IMR-90 (cell line): ENCODE measurements around the gene TNS3. TPM values are rescaled to one million over a fixed set of nuclear protein-coding genes. Genes with fewer than 3 reads are reported as not detected.

Source experiments
- ATAC-seq: fragments of 200-7000 bp; cut with Tn5 transposase; 2 replicates; pipeline ENCODE4 v1.9.1; 2020; ENCODE audit warnings: low read depth, mild to moderate bottlenecking, moderate library complexity
- BruUV-seq: library from RNA; stranded (reverse); fragments of 400-500 nt; replicated peaks from 2 replicates; lab custom pipeline; 2021; lab: Mats Ljungman, UMichigan
- CTCF ChIA-PET: fragments of 300-600 bp; formaldehyde crosslinking; extraction: SDS; loops from one replicate; lab custom pipeline; 2021; ENCODE audit warnings: antibody characterized with exemption; lab: Yijun Ruan, JAX
- POLR2A ChIA-PET: fragments of 300-600 bp; sonication (Branson Sonifier 250); formaldehyde crosslinking; loops from one replicate; lab custom pipeline; 2022; ENCODE audit warnings: antibody characterized with exemption; ENCODE audit not compliant: unreplicated experiment; lab: Charles Lee
- DNase-seq: peaks from one replicate; pipeline ENCODE4 v3.0.0; 2013
- H2AFZ ChIP-seq: replicated peaks from 2 replicates; pipeline ENCODE3; 2013; ENCODE audit warnings: low read length, mild to moderate bottlenecking; ENCODE audit not compliant: poor library complexity
- H2AK5ac ChIP-seq: 2 replicates; pipeline ENCODE4 v1.6.1; 2013; ENCODE audit warnings: low read depth, low read length, inconsistent platforms
- H2AK9ac ChIP-seq: replicated peaks from 2 replicates; pipeline ENCODE3; 2013; ENCODE audit warnings: mild to moderate bottlenecking, low read depth, low read length, moderate library complexity; ENCODE audit not compliant: poor library complexity
- H2BK120ac ChIP-seq: 2 replicates; pipeline ENCODE4 v1.6.1; 2013; ENCODE audit warnings: low read depth, low read length, inconsistent platforms
- H2BK15ac ChIP-seq: 3 replicates; pipeline ENCODE4 v1.6.1; 2013; ENCODE audit warnings: low read depth, low read length, inconsistent platforms
- H2BK20ac ChIP-seq: 2 replicates; pipeline ENCODE4 v1.6.1; 2013; ENCODE audit warnings: low read depth, mild to moderate bottlenecking, inconsistent platforms, low read length, moderate library complexity
- H2BK5ac ChIP-seq: 2 replicates; pipeline ENCODE4 v1.6.1; 2013; ENCODE audit warnings: mild to moderate bottlenecking, low read depth, low read length, inconsistent platforms; ENCODE audit not compliant: poor library complexity, severe bottlenecking
- H3K14ac ChIP-seq: replicated peaks from 2 replicates; pipeline ENCODE4 v1.6.1; 2013; ENCODE audit warnings: low read depth, low read length, inconsistent platforms
- H3K18ac ChIP-seq: 2 replicates; pipeline ENCODE4 v1.6.1; 2013; ENCODE audit warnings: low read depth, low read length, control low read depth
- H3K23ac ChIP-seq: 2 replicates; pipeline ENCODE4 v1.6.1; 2013; ENCODE audit warnings: low read depth, low read length, inconsistent platforms
- H3K27ac ChIP-seq: 2 replicates; pipeline ENCODE4 v1.5.1; 2013; ENCODE audit warnings: mild to moderate bottlenecking, control low read depth, low read length; ENCODE audit not compliant: insufficient read depth
- H3K27me3 ChIP-seq: 2 replicates; pipeline ENCODE4 v1.6.1; 2013; ENCODE audit warnings: low read length; ENCODE audit not compliant: control insufficient read depth, insufficient read depth
- H3K36me3 ChIP-seq: 2 replicates; pipeline ENCODE4 v1.6.1; 2013; ENCODE audit warnings: low read length, mixed read lengths; ENCODE audit not compliant: control insufficient read depth, insufficient read depth
- H3K4ac ChIP-seq: 2 replicates; pipeline ENCODE4 v1.6.1; 2013; ENCODE audit warnings: low read depth, low read length, inconsistent platforms
- H3K4me1 ChIP-seq: 2 replicates; pipeline ENCODE4 v1.6.1; 2013; ENCODE audit warnings: low read length, mixed read lengths; ENCODE audit not compliant: control insufficient read depth, insufficient read depth
- H3K4me2 ChIP-seq: 2 replicates; pipeline ENCODE4 v1.6.1; 2013; ENCODE audit warnings: low read depth, mild to moderate bottlenecking, control low read depth, low read length, moderate library complexity
- H3K4me3 ChIP-seq: 2 replicates; pipeline ENCODE4 v1.5.1; 2013; ENCODE audit warnings: low read depth, mild to moderate bottlenecking, control low read depth, low read length, moderate library complexity; ENCODE audit not compliant: insufficient read depth
- H3K56ac ChIP-seq: 2 replicates; pipeline ENCODE4 v1.6.1; 2013; ENCODE audit warnings: low read length, inconsistent platforms; ENCODE audit not compliant: insufficient read depth; ENCODE audit errors: extremely low read depth
- H3K79me1 ChIP-seq, 2 experiments: 2 replicates each; pipeline ENCODE4 v1.6.1; 2013; ENCODE audit warnings: low read length in 2 of 2, inconsistent platforms in 1 of 2, low read depth in 1 of 2
- H3K9ac ChIP-seq: 2 replicates; pipeline ENCODE4 v1.6.1; 2013; ENCODE audit warnings: low read depth, low read length, control low read depth
- H3K9me1 ChIP-seq: 2 replicates; pipeline ENCODE4 v1.6.1; 2013; ENCODE audit warnings: low read length, inconsistent platforms; ENCODE audit not compliant: insufficient read depth
- H3K9me3 ChIP-seq: 2 replicates; pipeline ENCODE4 v1.6.1; 2013; ENCODE audit warnings: low read length; ENCODE audit not compliant: control insufficient read depth, insufficient read depth
- H4K20me1 ChIP-seq: 2 replicates; pipeline ENCODE4 v1.6.1; 2013; ENCODE audit warnings: low read length, inconsistent platforms; ENCODE audit not compliant: insufficient read depth
- H4K5ac ChIP-seq: 2 replicates; pipeline ENCODE4 v1.6.1; 2013; ENCODE audit warnings: mild to moderate bottlenecking, low read depth, low read length, control low read depth
- H4K8ac ChIP-seq, 2 experiments: 2 replicates each; pipeline ENCODE4 v1.6.1; 2013; ENCODE audit warnings: low read depth in 2 of 2, low read length in 2 of 2, control low read depth in 1 of 2, inconsistent platforms in 1 of 2
- H4K91ac ChIP-seq: 2 replicates; pipeline ENCODE4 v1.6.1; 2013; ENCODE audit warnings: low read depth, low read length, inconsistent platforms; ENCODE audit not compliant: insufficient read depth
- CEBPB ChIP-seq: IDR thresholded peaks from 2 replicates; pipeline ENCODE4 v1.6.1; 2012; ENCODE audit warnings: low read depth, low read length, improper control_type of control experiment
- MXI1 ChIP-seq: IDR thresholded peaks from 2 replicates; pipeline ENCODE4 v1.6.1; 2012; ENCODE audit warnings: low read depth, mild to moderate bottlenecking, low read length, moderate library complexity, borderline replicate concordance
- NFE2L2 ChIP-seq: fragments of 150-350 bp; IDR thresholded peaks from 2 replicates; pipeline ENCODE4 v1.6.1; 2016; ENCODE audit warnings: low read depth, mild to moderate bottlenecking, low read length
- RAD21 ChIP-seq: IDR thresholded peaks from 2 replicates; pipeline ENCODE4 v1.6.1; 2012; ENCODE audit warnings: low read length, improper control_type of control experiment
- RCOR1 ChIP-seq: IDR thresholded peaks from 2 replicates; pipeline ENCODE4 v1.6.1; 2012; ENCODE audit warnings: mild to moderate bottlenecking, low read length, improper control_type of control experiment; ENCODE audit not compliant: insufficient replicate concordance
- RFX5 ChIP-seq: IDR thresholded peaks from 2 replicates; pipeline ENCODE4 v1.8.0; 2012; ENCODE audit warnings: low read depth, mild to moderate bottlenecking, low read length, moderate library complexity
- dilution Hi-C: fragments of 300-500 bp; cut with HindIII; formaldehyde crosslinking; loops from one replicate; pipeline ENCODE4 v1.14.3; 2018; ENCODE audit warnings: low sequenced_read_pairs; ENCODE audit not compliant: unreplicated experiment
- in situ Hi-C: fragments of 300-500 bp; cut with MboI; formaldehyde crosslinking; loops from 3 replicates; pipeline ENCODE4 v1.14.3; 2019; ENCODE audit warnings: low sequenced_read_pairs, inconsistent platforms, mixed read lengths
- intact Hi-C: fragments of 100-400 bp; cut with micrococcal nuclease; formaldehyde crosslinking; loops from 2 replicates; pipeline ENCODE4 v1.10.0; 2022
- polyA plus RNA-seq, 3 experiments: library from polyadenylated mRNA; depleted of rRNA; stranded (reverse); fragments of >200 nt; gene quantifications; 2 replicates each; pipeline ENCODE4 v1.2.3, GENCODE V29; 2012; ENCODE audit warnings: low replicate concordance in 1 of 3
- total RNA-seq: library from RNA; depleted of rRNA; stranded (reverse); fragments of >200 nt; gene quantifications from 2 replicates; pipeline ENCODE4 v1.2.3, GENCODE V29; 2012
- TF ChIP-seq, protein P1 (sequence below): conservative IDR thresholded peaks from 2 replicates; pipeline ENCODE4 v1.5.1; 2012; ENCODE audit warnings: mild to moderate bottlenecking, low read depth, low read length, improper control_type of control experiment
- TF ChIP-seq, protein P2 (sequence below): fragments of 150-350 bp; IDR thresholded peaks from 2 replicates; pipeline ENCODE4 v1.6.1; 2016; ENCODE audit warnings: low read depth, mild to moderate bottlenecking, low read length, moderate library complexity, borderline replicate concordance

The TNS3 gene
- total and polyA plus RNA-seq, 2 of the 4 experiments (the other 2 are of a cell fraction) = 64.3 to 79.2 TPM

DNA sequence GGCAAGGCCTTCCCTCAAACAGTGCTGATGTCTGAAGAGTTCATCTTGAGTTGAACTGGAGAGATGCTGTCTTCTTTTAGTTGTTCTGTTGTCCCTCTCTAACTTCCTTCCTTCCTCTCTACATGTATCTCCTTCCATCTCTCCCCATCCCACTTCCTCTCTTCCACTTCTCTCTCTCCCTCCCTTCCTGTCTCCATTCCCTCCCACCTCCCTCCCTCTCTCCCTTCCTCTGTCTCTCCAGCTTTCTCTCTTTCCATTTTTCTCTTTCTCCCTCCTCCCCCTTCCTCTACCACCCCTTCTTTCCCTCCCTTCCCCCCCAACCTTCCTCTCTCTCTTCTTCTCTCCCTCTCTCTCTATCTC, 40.7 kb upstream of the TNS3 start:
- H3K9ac ChIP-seq = peak overlapping the region; percentile 21
- peak overlapping the region; percentile 27; the same call in 1 of the 2 replicates for H3K4me2 ChIP-seq
- in situ Hi-C loops (no loop called here), dilution Hi-C loops (no loop called here), intact Hi-C loops (loop anchor here (5.0 kb wide), 1 partner anchor 40 kb away; the partner anchor contains the start of gene TNS3)
- peak overlapping the region; percentile 95 for H3K56ac ChIP-seq
- POLR2A ChIA-PET = interaction anchor here (0.6 to 1.4 kb wide), 2 partner anchors 12 to 20 kb away, joined by 4 to 7 read pairs; no protein-coding TSS in a partner anchor
- H2BK120ac ChIP-seq = peak overlapping the region; percentile 99
- H3K36me3 ChIP-seq = no peaks in the 10 kb centered on the region
- peak overlapping the region; percentile 96; the same call in 2 of the 3 replicates for H2BK15ac ChIP-seq
- peak overlapping the region; percentile 87 for H3K27ac ChIP-seq
- H3K9me1 ChIP-seq = peaks cover 21% of the 10 kb centered on the region
- H2AFZ ChIP-seq = peak overlapping the region; percentile 71
- peak overlapping the region; percentile 78 for H3K23ac ChIP-seq
- CTCF ChIA-PET = no interaction called here
- H4K5ac ChIP-seq = peak overlapping the region; percentile 99
- H4K91ac ChIP-seq = peak overlapping the region; percentile 91
- H3K18ac ChIP-seq = peak overlapping the region; percentile 99
- peak overlapping the region; percentile 85 to 95 for H4K8ac ChIP-seq
- TF ChIP-seq MXI1 = no peak
- TF ChIP-seq RAD21 = no peak
- no peak for TF ChIP-seq RCOR1
- no peak for TF ChIP-seq RFX5
- TF ChIP-seq, protein P1, sequence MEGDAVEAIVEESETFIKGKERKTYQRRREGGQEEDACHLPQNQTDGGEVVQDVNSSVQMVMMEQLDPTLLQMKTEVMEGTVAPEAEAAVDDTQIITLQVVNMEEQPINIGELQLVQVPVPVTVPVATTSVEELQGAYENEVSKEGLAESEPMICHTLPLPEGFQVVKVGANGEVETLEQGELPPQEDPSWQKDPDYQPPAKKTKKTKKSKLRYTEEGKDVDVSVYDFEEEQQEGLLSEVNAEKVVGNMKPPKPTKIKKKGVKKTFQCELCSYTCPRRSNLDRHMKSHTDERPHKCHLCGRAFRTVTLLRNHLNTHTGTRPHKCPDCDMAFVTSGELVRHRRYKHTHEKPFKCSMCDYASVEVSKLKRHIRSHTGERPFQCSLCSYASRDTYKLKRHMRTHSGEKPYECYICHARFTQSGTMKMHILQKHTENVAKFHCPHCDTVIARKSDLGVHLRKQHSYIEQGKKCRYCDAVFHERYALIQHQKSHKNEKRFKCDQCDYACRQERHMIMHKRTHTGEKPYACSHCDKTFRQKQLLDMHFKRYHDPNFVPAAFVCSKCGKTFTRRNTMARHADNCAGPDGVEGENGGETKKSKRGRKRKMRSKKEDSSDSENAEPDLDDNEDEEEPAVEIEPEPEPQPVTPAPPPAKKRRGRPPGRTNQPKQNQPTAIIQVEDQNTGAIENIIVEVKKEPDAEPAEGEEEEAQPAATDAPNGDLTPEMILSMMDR = no peak
- TF ChIP-seq, protein P2, sequence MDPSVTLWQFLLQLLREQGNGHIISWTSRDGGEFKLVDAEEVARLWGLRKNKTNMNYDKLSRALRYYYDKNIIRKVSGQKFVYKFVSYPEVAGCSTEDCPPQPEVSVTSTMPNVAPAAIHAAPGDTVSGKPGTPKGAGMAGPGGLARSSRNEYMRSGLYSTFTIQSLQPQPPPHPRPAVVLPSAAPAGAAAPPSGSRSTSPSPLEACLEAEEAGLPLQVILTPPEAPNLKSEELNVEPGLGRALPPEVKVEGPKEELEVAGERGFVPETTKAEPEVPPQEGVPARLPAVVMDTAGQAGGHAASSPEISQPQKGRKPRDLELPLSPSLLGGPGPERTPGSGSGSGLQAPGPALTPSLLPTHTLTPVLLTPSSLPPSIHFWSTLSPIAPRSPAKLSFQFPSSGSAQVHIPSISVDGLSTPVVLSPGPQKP = no peak
- TF ChIP-seq NFE2L2 = no peak
- TF ChIP-seq CEBPB = no peak
- H4K20me1 ChIP-seq = no peaks in the 10 kb centered on the region
- H2AK9ac ChIP-seq = peak overlapping the region; percentile 22
- peak overlapping the region; percentile 97 for H2BK20ac ChIP-seq
- no peak for ATAC-seq
- no peaks in the 10 kb centered on the region for H3K9me3 ChIP-seq
- H3K79me1 ChIP-seq = no peaks in the 10 kb centered on the region
- H2AK5ac ChIP-seq = peak overlapping the region; percentile 78
- H3K14ac ChIP-seq = peak overlapping the region; percentile 81
- peaks cover 18% of the 10 kb centered on the region for H3K4me1 ChIP-seq
- no peak for DNase-seq
- no peak overlapping the region for H3K4me3 ChIP-seq
- H3K27me3 ChIP-seq = no peaks in the 10 kb centered on the region
- peak overlapping the region; percentile 92 for H2BK5ac ChIP-seq
- H3K4ac ChIP-seq = peak overlapping the region; percentile 99
- no TSS peak for BruUV-seq
